Ammon's horn (tissue), 1 donor: ENCODE measurements around the gene TCF21.
"Not testable (repeated sequence)": the region's sequence is repeated elsewhere in the genome, so short reads cannot be mapped to it uniquely, and the experiment has no call there.

ENCODE experiments used
- DNase-seq: peaks from one replicate; pipeline ENCODE4 v3.0.0-alpha.2; 2016; ENCODE audit warnings: low spot score

Gene TCF21

DNA sequence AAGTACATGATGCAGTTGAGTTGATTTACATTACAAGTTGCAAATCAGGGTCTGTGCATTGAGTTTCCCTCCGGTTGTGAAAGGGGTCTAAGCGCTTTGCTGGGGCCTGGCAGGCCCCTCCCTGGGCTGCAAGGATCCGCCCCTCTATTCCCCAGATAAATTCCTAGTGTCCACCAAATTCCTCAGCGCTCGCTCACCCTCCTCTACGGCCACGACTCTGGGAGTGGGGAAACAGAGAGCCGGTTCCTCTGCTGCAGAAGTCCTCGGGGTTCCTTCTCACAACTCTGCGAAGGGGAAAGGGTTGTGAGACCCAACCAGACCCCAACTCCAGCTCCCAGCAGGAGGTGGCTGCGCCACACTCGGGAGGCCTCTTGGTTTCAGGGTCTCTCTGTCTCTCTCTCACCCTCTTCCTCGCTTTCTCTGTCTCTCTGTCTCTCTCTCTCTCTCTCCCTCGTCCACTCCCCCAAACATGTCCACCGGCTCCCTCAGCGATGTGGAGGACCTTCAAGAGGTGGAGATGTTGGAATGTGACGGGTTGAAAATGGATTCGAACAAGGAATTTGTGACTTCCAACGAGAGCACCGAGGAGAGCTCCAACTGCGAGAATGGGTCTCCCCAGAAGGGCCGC, at the start of gene TCF21:
Gene TCF21 (plus strand): TSS at position 185 of the 628 bp plus-strand sequence. CDS start 285 bp downstream, at position 470.
- no peak for DNase-seq

- no peak for DNase-seq
Observed at GRCh38 chr6:133841176-133841575, 47.7 kb upstream of the TCF21 start.

- no peak for DNase-seq
Observed at GRCh38 chr6:133843098-133843497, 45.8 kb upstream of the TCF21 start.

DNA sequence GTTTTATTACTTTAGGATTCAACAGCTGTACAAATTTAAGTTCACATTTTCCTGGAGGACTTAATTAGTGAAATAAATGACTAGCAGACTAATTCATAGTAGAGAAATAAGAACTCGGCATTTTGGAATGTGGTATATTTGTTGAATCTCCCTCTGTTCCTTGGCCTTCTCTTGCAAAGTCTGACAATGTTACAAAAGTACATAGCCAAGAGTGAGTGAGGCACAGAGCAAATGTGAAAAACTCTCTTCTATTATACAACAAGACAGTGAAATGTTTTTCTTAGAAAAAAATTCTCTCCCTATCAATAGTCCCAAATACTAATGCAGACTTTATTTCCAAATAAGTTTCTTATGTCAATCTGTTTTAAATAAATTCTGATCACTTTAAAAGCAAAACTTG, 44.2 kb upstream of the TCF21 start:
- DNase-seq = no peak

DNA sequence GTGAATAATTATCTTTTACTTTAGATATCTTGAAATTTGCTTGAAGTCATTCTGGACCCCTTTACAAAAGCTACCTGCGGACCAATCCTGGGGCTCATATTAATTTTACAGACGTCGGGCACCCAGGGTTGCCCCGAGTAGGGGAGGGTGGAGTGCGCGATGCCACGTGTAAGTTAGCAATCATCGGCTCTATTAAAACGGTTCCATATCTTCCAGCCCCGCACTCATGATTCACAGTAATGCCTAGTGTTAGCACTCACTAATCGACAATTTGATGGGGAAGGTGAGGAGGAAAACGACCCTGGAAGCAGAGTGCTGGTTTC, 34.9 kb upstream of the TCF21 start:
- no peak for DNase-seq

GRCh38 chr6:133854364-133855275, 34.3 kb upstream of the TCF21 start:
- DNase-seq = no peak

- no peak for DNase-seq
Observed at GRCh38 chr6:133855276-133855990, 33.5 kb upstream of the TCF21 start.

DNA sequence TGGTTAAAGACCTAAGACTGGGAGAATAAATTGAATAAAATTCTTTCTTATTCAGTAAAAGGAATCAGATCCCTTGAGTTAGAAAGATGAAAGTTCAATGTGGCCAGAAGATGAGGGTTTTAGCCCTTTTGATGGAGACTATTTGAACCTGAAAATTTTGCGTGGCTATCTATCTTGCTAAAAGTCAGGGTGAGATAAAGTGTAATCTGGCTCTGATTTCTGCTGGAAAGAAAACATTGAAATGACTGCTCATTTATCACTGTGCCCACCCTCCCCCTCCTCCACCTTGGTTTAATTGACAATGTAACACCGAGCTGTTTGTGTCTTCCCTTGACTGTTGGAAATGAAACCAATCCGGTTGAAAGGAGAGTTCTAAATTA, 32.9 kb upstream of the TCF21 start:
- no peak for DNase-seq

GRCh38 chr6:133856911-133857310, 32.0 kb upstream of the TCF21 start:
- DNase-seq = no peak

- DNase-seq = no peak
Observed at GRCh38 chr6:133857696-133858095, 31.2 kb upstream of the TCF21 start.

DNA sequence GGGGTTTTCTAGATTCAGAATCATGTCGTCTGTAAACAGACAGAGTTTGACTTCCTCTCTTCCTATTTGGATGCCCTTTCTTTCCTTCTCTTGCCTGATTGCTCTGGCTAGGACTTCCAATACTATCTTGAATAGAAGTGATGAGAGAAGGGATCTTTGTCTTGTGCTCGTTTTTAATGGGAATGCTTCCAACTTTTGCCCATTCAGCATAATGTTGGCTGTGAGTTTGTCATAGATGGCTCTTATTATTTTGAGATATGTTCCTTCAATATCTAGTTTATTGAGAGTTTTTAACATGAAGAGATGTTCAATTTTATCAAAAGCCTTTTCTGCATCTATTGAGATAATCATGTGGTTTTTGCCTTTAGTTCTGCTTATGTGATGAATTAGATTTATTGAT, 27.6 kb upstream of the TCF21 start:
- not testable (repeated sequence) for DNase-seq

- DNase-seq = no peak
Observed at GRCh38 chr6:133863228-133863627, 25.7 kb upstream of the TCF21 start.

GRCh38 chr6:133865680-133866079, 23.2 kb upstream of the TCF21 start:
- DNase-seq = no peak

GRCh38 chr6:133871131-133871530, 17.8 kb upstream of the TCF21 start:
- no peak for DNase-seq

DNA sequence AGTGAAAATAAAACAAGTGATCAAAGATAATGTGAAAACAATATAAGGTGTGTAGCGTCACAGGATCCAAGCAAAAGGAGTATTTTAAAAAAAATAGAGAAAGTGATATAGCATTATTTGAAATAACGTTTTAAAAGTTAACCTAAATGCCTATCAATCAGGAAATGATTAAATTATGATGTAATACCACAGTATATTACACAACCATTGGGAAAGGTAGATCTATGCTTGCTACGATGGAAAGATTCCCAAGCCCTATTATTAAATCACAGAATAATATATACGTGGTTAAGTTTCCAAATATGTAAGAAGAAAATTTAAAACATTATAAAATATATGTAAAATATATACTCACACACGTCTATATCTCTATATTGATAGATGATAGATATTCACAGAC, 15.4 kb upstream of the TCF21 start:
- no peak for DNase-seq

- no peak for DNase-seq
Observed at GRCh38 chr6:133877116-133877515, 11.8 kb upstream of the TCF21 start.

- DNase-seq = no peak
Observed at GRCh38 chr6:133880006-133880405, 8.9 kb upstream of the TCF21 start.

GRCh38 chr6:133880896-133881295, 8.0 kb upstream of the TCF21 start:
- DNase-seq = no peak

DNA sequence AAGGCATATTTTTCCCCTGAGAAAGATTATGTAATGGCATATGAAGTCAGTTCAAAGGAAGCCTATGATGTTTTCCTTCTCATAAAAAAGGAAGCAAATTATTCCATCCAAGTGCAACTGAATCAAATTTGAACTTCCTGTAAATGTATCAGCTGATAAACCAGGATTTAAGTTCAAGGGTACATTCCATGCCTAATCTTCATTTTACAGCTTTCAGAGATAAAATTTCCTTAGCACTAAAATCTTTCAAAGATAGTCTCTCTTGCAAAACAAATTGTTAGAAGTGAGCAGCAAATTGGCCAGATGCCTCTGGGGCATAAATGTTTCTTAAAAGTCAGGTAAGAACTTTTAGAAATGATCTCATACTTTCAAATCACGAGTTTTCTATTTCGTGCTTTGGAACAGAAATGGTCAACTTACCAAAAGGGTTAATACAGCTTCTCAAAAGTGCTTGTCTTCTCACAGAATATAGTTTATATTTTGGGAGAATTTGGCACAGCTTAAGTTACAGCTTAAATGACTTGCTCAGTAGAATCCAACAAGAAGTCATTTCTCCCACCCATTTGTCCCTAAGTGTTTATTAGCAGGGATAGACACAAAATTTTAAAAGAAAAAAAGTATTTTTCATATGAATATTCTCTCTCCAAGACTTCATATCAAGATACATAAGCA, 2.7 kb upstream of the TCF21 start:
- no peak for DNase-seq

GRCh38 chr6:133887156-133887879, 1.6 kb upstream of the TCF21 start:
- DNase-seq = no peak

GRCh38 chr6:133887880-133888230, 1.1 kb upstream of the TCF21 start:
- no peak for DNase-seq
